Activated T-helper 1 cell treated with anti-CD3 and anti-CD28 coated beads, Interleukin-12 subunit alpha, Interleukin-12 subunit beta, Interleukin-2, Interleukin-4 antibody, amounts not matched to agents 30 ng/mL and 10 ng/mL and 1 ng/mL, durations not matched to agents 14 hours and 24 hours and 36 hours (primary cell): ENCODE data around the gene RASSF8. TPM values are rescaled to one million over a fixed set of nuclear protein-coding genes. Genes with fewer than 3 reads are reported as not detected.

Experiments
- DNase-seq: peaks from one replicate; pipeline ENCODE4 v3.0.0; 2021; ENCODE audit warnings: low spot score
- H3K27ac Mint-ChIP-seq: one replicate; pipeline ENCODE4 v1.8.0; 2021; ENCODE audit warnings: mild to moderate bottlenecking, mixed read lengths
- H3K27me3 Mint-ChIP-seq: one replicate; pipeline ENCODE4 v1.8.0; 2022; ENCODE audit warnings: mild to moderate bottlenecking, moderate library complexity, mixed read lengths; ENCODE audit not compliant: insufficient read depth
- H3K36me3 Mint-ChIP-seq: one replicate; pipeline ENCODE4 v1.8.0; 2021; ENCODE audit warnings: low read depth, mixed read lengths
- H3K4me1 Mint-ChIP-seq: one replicate; pipeline ENCODE4 v1.8.0; 2021; ENCODE audit warnings: low read depth, mixed read lengths
- H3K4me3 Mint-ChIP-seq: one replicate; pipeline ENCODE4 v1.8.0; 2021; ENCODE audit warnings: mild to moderate bottlenecking, moderate library complexity, mixed read lengths
- H3K9me3 Mint-ChIP-seq: one replicate; pipeline ENCODE4 v1.8.0; 2021; ENCODE audit warnings: mixed read lengths
- intact Hi-C: fragments of 100-400 bp; cut with micrococcal nuclease; formaldehyde crosslinking; loops from one replicate; pipeline ENCODE4 v1.15.1; 2024
- total RNA-seq: library from RNA; stranded (reverse); gene quantifications from 2 replicates; pipeline ENCODE4 v1.2.3, GENCODE V29; 2022

RASSF8 gene
- total RNA-seq, 1 donor from 2014 or later: 0.13 TPM

DNA sequence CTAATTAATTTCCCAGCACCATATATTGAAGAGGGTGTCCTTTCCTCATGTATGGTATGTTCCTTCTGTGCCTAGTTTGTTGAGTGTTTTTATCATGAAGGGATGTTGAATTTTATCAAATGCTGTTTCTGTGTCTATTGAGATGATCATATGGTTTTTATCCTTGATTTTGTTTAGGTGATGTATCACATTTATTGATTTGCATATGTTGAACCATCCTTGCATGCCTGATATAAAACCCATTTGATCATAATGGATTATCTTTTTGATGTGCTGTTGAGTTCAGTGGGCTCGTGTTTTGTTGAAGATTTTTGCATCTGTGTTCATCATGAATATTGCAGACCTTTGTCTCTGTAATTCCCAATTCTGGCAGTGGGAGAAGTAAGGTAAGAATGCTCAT lies 44.6 kb downstream of the RASSF8 start:
- Mint-ChIP-seq H3K27ac (no peak overlapping the region), H3K4me3 (no peak overlapping the region), H3K9me3 (peaks cover 4% of the 10 kb centered on the region), H3K27me3 (peaks cover 2% of the 10 kb centered on the region), H3K4me1 (no peaks in the 10 kb centered on the region), H3K36me3 (no peaks in the 10 kb centered on the region)
- intact Hi-C loops: no loop called here
- no peak for DNase-seq

DNA sequence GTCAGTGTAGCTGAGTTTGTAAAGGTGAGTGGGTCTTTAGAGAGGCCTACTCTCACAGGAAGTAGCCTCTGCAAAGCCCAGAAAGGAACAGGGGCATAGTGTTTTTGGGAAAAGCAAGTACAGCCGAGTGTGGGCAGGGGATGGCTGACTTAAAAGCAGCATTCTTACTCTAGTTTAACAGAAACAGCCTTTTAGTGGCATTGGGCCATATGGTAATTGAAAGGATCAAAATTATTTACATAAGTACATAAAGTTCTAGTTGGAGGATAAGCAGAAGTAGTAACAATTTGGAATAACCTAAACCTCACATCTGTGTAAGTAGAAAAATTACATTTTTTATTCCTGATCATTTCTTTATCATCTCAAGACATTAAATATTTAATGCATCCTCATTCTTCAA lies 49.1 kb downstream of the RASSF8 start:
- H3K4me1 Mint-ChIP-seq: no peaks in the 10 kb centered on the region
- H3K36me3 Mint-ChIP-seq: no peaks in the 10 kb centered on the region
- intact Hi-C loops: no loop called here
- DNase-seq: no peak
- H3K27ac Mint-ChIP-seq: no peak overlapping the region
- H3K9me3 Mint-ChIP-seq: peaks cover 4% of the 10 kb centered on the region
- peaks cover 2% of the 10 kb centered on the region for H3K27me3 Mint-ChIP-seq
- H3K4me3 Mint-ChIP-seq: no peak overlapping the region

DNA sequence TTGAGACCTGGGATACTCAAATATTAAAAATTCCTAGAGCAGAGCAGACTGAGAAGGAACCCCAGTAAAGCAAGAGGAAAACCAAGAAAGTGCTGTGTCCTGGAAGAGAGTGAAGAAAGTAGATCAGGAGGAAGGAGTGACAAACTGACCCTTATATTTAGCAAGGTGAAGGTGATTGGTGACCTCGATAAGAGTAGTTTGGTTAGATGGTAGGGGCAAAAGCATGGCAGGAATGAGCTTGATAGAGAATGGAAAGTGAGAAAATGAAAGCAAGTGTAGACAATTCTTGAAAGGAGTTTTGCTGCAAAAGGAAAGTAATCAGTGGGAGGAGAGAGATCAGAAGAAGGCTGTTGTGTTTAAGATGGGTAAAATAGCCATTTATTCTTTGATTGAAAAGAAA lies 51.1 kb downstream of the RASSF8 start:
- H3K9me3 Mint-ChIP-seq: no peaks in the 10 kb centered on the region
- no peaks in the 10 kb centered on the region for H3K36me3 Mint-ChIP-seq
- DNase-seq: no peak
- intact Hi-C loops: no loop called here
- H3K27ac Mint-ChIP-seq: no peak overlapping the region
- H3K4me1 Mint-ChIP-seq: no peaks in the 10 kb centered on the region
- H3K4me3 Mint-ChIP-seq: no peak overlapping the region
- no peaks in the 10 kb centered on the region for H3K27me3 Mint-ChIP-seq

DNA sequence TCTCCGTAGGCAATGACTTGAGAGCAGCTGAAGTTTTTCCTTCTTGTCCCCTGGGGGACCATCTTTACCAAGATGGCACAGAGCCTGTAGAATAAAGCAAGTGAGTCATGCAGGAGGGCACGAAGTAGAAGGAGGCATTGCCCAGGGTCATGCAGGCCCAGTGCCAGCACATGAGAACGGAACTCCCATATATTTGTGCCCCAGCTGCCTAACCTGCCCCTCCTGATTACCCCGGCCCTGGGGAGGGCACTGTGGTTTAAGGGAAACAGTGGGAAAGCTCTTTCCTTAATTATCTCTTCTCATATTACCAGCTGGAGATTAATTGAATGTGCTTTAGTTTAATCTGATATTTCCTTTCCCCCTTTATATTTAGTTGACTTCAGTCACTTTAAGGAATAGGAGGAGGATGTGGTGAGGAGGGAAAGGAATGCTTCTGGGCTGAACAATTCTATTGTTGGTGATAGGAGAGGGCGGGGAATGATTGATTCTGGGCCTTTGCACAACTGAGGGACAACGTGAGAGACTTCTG lies 51.9 kb downstream of the RASSF8 start:
- no peak for DNase-seq
- no peak overlapping the region for H3K27ac Mint-ChIP-seq
- intact Hi-C loops: no loop called here
- H3K4me1 Mint-ChIP-seq: no peaks in the 10 kb centered on the region
- no peaks in the 10 kb centered on the region for H3K9me3 Mint-ChIP-seq
- no peak overlapping the region for H3K4me3 Mint-ChIP-seq
- H3K27me3 Mint-ChIP-seq: no peaks in the 10 kb centered on the region
- H3K36me3 Mint-ChIP-seq: no peaks in the 10 kb centered on the region

DNA sequence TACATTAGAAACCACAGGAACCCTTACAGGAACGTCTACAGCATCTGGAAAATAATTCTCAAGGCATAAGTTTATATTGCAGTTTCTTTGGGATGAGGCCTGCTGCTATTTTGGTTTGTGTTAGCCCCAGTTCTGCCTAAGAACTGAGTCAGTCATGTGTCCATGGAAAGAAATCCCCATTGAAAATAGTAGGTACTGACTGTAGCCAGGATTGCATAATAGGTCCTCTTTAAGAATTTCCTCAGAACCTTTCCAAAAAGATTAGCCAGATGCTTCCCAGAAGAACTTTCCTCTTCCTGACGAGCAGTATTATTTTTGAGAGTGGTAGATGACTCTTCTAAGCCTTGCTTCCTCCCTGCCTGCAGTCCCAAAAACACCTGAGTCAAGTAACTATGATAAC lies 52.6 kb downstream of the RASSF8 start:
- Mint-ChIP-seq H3K36me3 (no peaks in the 10 kb centered on the region), H3K9me3 (no peaks in the 10 kb centered on the region), H3K4me1 (no peaks in the 10 kb centered on the region), H3K27me3 (peaks cover under 1% of the 10 kb centered on the region), H3K4me3 (no peak overlapping the region), H3K27ac (no peak overlapping the region)
- no peak for DNase-seq
- intact Hi-C loops: no loop called here

DNA sequence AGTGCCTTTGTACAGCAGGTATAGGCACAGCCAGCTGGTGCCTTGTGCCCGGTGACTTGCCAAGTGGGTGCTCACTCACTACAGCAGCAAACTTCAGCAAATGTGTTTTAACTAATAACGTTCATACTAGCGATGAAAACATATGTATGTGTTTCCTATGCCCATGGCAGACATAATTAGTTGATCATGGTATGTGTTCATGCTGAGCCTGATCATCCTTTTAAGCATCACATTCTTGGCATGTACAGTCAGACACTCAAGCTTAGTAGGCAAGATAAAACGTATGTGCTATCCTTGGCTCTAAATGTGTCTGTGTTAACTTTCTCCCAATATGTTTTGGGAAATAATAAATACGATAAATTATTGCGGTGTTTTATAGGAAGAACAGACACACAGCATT lies 55.6 kb downstream of the RASSF8 start:
- Mint-ChIP-seq H3K27me3 (peaks cover 8% of the 10 kb centered on the region), H3K36me3 (no peaks in the 10 kb centered on the region), H3K27ac (no peak overlapping the region), H3K9me3 (no peaks in the 10 kb centered on the region), H3K4me3 (no peak overlapping the region), H3K4me1 (no peaks in the 10 kb centered on the region)
- intact Hi-C loops: no loop called here
- no peak for DNase-seq

DNA sequence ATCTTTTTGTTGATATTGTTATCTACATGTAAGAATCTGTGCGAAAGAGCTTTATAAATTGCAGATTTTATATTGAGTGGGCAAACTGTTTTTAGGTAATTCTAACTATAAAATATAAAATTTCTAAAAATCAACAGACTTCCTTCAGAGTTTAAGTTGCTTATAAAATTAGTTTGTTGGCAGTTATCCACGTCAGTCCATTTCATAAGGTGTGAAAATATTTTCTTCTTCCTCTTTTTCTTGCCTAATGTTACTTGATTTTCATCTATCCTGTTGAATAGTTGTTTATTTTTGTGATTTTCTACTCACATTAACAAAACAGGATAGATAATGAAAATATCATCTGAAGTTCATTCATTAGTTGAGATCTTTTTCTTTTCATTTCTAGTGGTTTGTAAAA lies 58.0 kb downstream of the RASSF8 start:
- intact Hi-C loops: no loop called here
- no peak overlapping the region for H3K27ac Mint-ChIP-seq

DNA sequence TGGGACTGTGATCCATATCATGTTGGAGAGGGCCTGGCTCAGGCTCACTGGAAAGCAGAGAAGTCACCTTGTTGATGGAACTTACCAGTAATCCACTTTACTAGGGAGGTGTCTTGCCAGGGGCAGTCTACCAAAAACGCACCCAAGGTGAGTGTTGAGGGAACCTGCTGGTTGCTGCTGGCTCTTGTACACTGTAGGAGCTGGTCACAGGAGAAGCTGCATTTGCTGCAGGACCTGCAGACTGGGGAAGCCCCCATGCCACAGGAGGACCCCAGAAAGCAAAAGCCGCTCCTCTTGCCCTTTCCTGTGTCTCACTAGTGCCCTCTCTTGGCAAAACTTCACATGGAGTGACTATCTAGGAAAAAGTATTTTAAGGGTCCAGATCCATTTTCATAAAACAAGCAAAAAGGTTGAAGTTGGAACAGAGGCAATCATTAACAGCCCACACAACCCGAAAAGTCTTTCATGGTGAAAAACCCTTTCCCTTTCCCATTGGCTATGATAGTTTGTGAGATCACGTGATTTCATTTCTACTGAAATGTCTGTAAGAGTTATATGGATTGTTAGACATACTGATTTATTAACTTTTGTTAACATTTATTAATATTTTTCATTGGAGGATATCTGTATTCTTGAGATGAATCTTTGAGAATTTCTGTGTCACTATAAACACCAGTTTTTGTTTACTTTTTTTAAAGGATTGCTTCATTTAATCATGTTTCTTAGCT lies 59.2 kb downstream of the RASSF8 start:
- H3K4me1 Mint-ChIP-seq: no peaks in the 10 kb centered on the region
- H3K4me3 Mint-ChIP-seq: no peak overlapping the region
- H3K36me3 Mint-ChIP-seq: no peaks in the 10 kb centered on the region
- no peaks in the 10 kb centered on the region for H3K9me3 Mint-ChIP-seq
- peaks cover 21% of the 10 kb centered on the region for H3K27me3 Mint-ChIP-seq
- DNase-seq: no peak
- no peak overlapping the region for H3K27ac Mint-ChIP-seq
- intact Hi-C loops: no loop called here

More for the DNA sequence above, 58.0 kb downstream of the RASSF8 start:
- DNase-seq: no peak
- Mint-ChIP-seq H3K27me3 (peaks cover 15% of the 10 kb centered on the region), H3K4me3 (no peak overlapping the region), H3K9me3 (no peaks in the 10 kb centered on the region), H3K4me1 (no peaks in the 10 kb centered on the region), H3K36me3 (no peaks in the 10 kb centered on the region)

DNA sequence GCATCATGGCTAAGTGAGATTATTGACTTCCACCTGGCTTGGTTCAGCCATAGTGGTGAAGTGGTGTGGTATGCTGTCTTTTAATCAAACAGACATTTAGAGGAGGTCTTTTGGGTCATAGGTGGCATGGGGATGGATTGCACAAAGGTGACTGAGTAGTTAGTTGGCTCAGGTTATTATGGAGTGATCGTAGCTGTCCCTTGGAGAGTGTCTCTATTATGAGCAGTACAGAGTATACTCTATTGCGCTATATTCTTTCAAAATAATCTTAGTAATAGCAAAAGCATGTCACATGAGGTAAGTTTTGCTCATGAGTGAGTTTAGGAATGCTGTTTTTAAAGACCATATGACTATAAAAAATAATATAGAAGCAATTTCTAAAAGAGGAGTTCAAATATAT lies 60.4 kb downstream of the RASSF8 start:
- Mint-ChIP-seq H3K36me3 (no peaks in the 10 kb centered on the region), H3K4me1 (no peaks in the 10 kb centered on the region), H3K9me3 (no peaks in the 10 kb centered on the region), H3K4me3 (no peak overlapping the region), H3K27me3 (peaks cover 21% of the 10 kb centered on the region), H3K27ac (no peak overlapping the region)
- intact Hi-C loops: no loop called here
- no peak for DNase-seq

DNA sequence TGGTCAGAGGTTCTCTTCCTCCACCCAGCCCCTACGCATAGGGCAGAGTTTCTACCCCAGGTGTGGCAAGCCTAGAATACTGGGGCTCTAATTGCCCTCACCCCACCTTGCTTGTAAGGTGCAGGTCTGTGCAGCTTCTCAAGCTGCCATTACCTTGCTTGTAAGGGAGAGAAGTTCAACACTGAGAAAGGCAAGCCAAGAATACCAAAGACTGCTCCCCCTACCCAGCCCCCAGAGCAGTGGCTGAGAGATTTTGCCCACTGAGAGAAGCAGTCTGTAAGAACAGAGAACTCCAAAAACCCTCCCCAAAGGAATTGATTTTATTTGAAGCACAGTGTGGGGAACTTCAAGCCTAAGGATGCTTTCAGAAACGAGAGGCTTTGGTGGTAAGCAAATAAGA lies 63.1 kb downstream of the RASSF8 start:
- no peak for DNase-seq
- Mint-ChIP-seq H3K4me1 (no peaks in the 10 kb centered on the region), H3K4me3 (no peak overlapping the region), H3K27me3 (peaks cover 19% of the 10 kb centered on the region), H3K27ac (no peak overlapping the region), H3K9me3 (no peaks in the 10 kb centered on the region), H3K36me3 (no peaks in the 10 kb centered on the region)
- intact Hi-C loops: no loop called here

DNA sequence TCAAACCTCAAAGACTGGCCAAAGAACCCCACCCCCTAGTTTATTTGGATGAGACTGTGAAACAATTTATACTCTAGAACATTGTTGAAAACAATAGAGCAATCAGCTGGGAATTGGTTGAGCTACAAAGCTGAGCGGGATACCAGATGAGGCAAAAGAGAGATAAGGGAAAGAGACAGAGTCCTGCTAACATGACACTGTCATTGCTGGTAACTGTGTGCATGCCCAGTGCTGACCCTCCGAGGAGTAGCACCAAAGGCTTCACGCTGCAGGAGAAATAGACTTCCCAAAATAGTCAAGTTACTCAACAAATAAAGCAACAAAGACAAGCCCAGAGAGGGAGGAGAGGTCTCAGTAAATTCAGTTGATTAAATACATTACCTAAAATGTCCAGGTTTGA lies 63.6 kb downstream of the RASSF8 start:
- no peaks in the 10 kb centered on the region for H3K9me3 Mint-ChIP-seq
- no peak for DNase-seq
- H3K27ac Mint-ChIP-seq: no peak overlapping the region
- H3K4me3 Mint-ChIP-seq: no peak overlapping the region
- no peaks in the 10 kb centered on the region for H3K36me3 Mint-ChIP-seq
- intact Hi-C loops: no loop called here
- peaks cover 19% of the 10 kb centered on the region for H3K27me3 Mint-ChIP-seq
- no peaks in the 10 kb centered on the region for H3K4me1 Mint-ChIP-seq

DNA sequence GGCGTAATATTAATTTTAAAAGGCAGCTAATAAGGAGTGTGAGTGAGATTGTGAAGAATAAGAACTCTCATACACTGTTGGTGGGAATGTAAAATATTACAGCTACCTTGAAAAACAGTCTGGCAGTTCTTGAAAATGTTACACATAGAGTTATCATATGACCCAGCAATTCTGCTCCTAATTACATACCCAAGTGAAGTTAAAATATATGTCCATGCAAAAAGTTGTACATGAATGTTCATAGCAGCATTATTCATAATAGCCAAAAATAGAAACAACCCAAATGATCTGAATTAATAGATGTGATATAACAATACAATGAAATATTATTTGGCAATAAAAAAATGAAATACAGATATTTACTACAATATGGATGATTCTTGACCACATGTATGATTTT lies 68.2 kb downstream of the RASSF8 start:
- Mint-ChIP-seq H3K4me3 (no peak overlapping the region), H3K27me3 (peaks cover 17% of the 10 kb centered on the region), H3K4me1 (no peaks in the 10 kb centered on the region), H3K27ac (no peak overlapping the region), H3K36me3 (no peaks in the 10 kb centered on the region), H3K9me3 (no peaks in the 10 kb centered on the region)
- no peak for DNase-seq
- intact Hi-C loops: no loop called here

DNA sequence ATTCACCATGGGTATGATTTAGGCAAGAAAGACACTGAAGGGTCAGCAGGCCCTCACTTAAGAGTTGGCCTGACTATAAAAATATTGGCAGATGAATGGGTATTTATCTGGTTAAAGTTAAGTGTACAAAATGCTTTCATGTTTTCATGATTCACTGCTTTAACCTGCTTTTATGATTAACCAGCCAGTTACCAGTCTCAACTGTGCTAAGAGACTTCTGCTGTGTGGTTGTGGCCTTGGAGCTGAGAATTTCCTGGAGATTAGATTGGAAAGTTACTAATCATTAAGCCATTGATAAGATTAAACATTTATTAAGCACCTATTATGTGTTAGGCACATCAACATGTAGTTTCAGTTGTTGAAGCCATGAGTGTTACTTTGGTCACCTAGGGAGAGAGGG lies 68.9 kb downstream of the RASSF8 start:
- H3K36me3 Mint-ChIP-seq: no peaks in the 10 kb centered on the region
- no peak overlapping the region for H3K27ac Mint-ChIP-seq
- intact Hi-C loops: no loop called here
- no peaks in the 10 kb centered on the region for H3K9me3 Mint-ChIP-seq
- H3K27me3 Mint-ChIP-seq: peaks cover 11% of the 10 kb centered on the region
- DNase-seq: no peak
- H3K4me1 Mint-ChIP-seq: no peaks in the 10 kb centered on the region
- H3K4me3 Mint-ChIP-seq: no peak overlapping the region
